Ramos (cell line): ENCODE measurements around the gene UNC13D.
"Not testable (repeated sequence)": the region's sequence is repeated elsewhere in the genome, so short reads cannot be mapped to it uniquely, and the experiment has no call there.

Source experiments
- in situ Hi-C: fragments of 300-500 bp; cut with MboI; formaldehyde crosslinking; loops from one replicate; pipeline ENCODE4 v1.14.3; 2022; ENCODE audit warnings: low sequenced_read_pairs; ENCODE audit not compliant: unreplicated experiment

Gene UNC13D

DNA sequence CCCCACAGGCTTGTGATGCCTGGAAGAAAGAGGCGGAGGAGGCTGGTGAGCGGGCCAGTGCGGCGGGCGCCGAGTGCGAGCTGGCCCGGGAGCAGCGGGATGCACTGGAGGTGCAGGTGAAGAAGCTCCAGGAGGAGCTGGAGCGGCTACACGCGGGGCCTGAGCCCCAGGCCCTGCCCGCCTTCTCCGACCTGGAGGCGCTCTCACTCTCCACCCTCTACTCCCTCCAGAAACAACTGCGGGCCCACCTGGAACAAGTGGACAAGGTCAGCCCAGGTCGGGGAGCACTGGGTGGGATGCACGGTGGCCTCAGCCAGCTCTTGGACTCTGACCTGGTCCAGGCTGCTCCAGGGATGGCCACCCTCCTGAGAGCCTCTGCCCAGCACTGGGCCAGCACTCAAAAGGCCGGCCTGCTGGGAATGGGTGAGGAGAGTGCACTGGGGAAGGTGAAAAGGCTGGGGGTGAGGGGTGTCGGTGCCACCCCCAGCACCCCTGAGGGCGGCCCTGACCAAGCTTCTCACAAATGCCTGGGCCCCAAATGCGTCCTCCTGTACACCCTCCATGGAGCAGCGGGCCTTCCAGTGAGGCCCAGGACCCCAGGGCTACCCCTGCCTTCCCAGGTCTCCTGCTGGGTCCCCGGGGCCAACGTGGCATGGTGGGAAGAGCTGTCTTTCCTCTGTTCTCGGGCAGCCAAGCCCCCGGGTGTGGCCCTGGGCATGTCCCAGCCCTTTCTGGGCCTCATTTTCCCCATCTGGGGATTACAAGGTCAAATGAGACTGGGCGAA, 20.8 kb downstream of the UNC13D start:
- in situ Hi-C loops = no loop called here

DNA sequence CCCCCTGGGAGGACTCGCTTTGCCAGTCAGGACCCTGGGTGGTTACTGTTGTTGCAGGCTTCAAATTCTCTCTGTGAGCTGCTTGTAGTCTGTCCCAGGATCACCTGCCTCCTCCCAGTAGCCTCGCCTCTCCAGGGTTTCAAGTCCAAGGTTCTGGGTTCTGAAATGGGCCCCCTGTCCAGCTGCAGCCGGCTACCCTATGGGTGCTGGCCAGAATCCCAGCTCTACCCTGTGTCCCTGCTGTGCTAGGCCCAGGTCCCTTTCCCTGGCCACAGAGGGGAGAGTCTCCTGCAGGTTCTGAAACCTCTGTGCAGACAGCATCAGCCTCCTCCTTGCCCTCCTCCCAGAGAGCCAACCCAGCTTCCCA, 21.4 kb downstream of the UNC13D start:
- in situ Hi-C loops = no loop called here

DNA sequence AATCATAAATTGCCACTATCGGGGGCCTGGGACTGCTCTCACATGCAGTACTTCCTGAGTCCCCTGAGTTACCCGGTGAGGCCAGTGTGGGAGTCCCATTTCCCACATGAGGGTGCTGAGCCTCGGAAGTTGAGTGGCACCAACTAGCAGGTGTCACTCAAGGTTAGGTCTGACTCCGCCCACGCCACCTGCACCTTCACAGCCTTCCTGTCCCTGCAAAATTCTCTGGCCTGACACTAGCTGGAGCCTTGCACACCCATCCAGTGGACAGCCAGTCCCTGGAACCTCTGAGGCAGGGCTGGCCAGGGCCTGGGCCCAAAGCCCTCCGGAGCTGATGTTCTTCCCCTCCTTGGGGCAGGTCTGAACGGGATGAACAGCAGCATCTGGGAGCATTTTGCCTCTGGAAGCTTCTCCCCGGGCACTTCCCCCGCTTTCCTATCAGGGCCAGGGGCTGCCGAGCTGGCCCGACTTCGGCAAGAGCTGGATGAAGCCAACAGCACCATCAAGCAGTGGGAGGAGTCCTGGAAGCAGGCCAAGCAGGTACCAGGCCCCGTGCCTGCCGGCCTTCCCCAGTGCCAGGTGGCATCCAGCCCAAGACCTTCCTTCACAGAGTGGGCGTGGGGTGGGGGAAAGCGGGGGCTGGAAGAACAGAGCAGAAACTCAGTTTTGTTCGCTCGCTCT, 21.9 kb downstream of the UNC13D start:
- in situ Hi-C loops = no loop called here

DNA sequence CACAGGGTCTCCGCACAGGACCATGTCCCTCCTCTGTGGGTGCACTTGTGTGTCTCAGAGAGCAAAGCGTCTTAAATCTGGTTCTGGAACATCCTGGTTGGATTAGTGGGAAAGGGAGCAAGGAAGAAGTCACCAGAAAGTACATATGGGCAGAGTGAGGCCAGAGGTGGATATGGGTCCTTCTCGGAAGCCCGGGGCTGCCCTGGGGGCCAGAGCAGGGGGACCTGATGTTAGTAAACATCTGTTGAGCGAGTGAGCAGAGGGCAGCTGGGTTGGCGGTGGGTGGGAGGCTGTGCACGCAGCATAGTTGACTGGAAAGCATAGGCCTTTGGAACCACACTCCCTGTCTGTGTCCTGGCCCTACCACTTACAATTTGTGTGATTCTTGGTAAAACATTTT, 22.7 kb downstream of the UNC13D start:
- in situ Hi-C loops = no loop called here

DNA sequence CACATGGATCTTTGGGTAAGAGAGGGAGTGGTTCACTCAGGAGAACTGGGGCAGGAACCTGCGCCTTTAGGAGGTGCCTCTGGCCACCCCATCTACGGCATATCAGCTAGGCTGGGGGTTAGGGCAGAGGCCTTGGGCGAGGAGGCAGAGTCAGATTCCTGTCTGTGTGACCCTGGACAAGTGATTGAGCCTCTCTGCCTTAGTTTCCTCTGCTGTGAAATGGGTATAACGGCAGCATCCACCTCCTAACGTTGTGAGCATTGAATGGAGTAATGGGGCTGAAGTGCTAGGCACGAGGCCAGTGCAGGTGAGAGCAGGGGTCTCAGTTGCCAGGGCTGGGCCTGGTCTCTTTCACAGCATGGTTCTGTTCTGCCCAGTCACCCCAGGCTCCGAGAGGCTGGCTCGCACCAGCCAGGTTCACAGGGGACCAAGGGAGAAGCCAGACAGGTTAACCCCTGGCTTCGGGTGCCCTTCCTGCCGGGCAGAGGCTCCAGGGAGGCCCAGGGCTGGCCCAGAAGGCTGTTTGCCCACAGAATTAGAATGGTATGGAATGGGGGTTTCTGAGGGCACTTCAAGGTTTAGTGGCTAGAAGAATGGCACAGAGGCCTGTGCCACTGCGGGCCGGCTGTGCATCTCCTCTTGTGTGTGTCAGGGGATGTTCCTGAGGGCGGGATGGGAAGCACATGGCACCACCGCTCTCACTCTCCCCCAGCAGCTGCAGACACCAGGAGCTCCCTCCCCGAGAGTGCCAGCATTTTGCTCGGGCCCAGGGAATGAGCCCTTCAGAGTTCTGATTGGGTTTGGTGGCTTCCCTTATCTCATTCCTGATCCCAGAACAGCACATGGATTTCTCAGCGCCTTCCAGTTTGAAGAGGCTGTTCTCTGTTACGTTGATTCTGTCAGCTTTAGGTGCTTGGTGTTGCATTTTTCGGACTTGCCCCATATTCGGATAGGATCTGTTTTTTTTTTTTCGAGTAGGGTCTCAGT, 23.8 kb downstream of the UNC13D start:
- in situ Hi-C loops = no loop called here

DNA sequence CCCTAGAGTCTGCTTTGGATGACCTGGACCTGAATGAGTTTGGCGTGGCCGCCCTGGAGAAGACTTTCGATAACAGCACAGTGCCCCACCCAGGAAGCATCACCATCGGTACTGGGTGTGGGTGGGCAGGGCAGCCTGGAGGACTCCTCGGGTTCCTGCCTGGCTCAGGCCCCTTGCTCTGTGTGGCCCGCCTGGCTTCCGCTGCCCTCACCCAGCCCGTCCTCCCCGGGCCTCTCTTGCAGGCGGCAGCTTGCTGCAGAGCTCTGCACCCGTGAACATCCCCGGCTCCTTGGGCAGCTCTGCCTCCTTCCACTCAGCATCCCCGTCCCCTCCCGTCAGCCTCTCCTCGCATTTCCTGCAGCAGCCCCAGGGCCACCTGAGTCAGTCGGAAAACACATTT, 24.5 kb downstream of the UNC13D start:
- in situ Hi-C loops = no loop called here

DNA sequence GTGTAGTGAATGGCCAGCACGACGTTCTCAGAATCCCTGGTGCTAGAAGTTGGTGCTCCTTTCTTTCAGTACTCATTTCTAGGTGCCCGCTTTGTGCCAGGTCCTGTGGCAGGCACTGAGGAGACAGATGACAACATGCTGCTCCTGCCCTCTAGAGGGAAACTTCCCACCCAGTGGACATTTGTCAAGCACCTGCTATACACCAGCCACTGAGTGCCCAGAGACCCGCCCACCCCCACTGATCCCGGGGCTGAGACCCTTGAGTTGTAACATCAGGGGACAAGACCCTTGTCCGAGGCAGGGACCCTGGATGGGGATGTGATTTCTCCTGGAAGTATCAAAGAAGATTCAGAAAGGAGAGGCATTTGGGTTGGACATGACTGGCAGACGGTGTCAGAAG, 25.1 kb downstream of the UNC13D start:
- in situ Hi-C loops = no loop called here

DNA sequence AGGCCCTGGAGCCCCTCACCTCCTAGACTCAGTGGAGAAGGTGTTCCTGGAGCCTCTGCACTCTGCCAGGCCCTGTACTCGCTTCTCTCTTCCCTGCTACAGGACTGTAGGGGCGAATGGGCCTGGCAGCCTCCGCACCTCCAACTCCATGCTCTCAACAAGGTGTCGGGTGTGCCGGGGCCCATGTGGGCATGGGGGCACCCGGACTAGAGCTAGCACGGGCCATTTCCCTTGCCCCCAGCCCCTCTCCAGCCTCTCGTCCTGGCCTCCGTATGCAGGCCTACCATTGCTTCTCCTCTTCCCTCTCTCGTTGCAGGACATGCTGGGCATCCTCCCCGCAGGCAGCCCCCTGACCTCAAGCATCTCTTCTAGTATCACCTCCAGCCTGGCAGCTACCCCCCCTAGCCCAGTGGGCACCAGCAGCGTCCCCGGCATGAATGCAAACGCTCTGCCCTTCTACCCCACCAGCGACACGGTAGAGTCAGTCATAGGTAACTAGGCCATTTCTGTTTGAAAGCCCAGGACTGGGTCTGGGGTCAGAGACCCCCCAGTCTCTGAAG, 25.8 kb downstream of the UNC13D start:
- in situ Hi-C loops = no loop called here

DNA sequence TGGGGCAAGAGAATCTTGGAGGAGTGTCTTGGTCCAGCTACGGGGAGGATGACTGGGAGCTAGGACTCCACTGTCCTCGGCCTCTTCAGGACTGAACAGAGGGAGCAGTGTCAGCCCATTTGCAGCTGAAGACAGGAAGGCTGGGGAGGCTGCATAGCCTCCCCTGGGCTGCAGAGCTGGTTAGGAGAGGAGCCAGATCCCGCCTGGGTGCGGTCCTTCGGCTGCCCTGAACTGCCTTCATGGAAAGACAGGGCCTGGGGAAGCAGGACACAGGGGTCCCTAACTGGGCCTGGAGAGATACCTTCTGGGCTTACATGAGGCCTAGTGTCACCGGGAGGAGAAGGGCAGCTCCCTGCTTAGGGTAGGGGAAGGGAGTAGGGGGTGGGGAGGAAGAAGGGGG, 26.6 kb downstream of the UNC13D start:
- in situ Hi-C loops = no loop called here

DNA sequence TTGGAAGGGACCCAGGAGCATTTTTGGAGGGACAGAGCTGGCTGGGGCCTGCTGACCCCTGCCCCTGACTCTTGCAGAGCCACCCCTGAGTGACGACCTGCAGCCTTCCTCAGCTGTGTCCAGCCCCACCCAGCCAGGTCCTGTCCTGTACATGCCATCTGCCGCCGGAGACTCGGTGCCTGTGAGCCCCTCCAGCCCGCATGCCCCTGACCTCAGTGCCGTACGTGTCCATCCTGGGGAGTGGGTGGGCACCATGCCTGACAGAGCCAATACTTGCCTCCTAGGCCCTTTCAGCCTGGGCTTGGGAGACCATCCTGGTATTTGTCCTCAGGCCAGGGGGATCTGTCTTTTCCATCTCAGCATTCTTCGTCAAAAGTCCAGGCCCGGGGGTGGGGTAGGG, 27.5 kb downstream of the UNC13D start:
- in situ Hi-C loops = no loop called here

DNA sequence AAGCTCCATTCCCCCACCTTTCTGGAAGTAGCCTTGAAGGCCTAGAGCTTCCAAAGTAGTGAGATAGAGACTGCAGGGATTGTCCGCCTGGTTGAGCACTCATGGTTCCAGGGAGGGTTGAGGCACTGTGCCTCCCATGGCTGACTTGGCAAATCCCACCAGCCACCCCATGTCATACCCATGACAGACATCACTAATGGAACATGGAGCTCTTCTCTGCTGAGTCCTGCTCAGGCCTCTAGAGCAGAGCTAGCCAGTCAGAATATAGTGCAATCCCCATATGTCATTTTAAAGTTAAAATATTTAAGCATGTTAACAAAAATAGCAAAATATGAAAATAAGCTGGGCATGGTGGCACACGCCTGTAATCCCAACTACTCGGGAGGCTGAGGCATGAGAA, 28.8 kb downstream of the UNC13D start:
- in situ Hi-C loops = no loop called here

DNA sequence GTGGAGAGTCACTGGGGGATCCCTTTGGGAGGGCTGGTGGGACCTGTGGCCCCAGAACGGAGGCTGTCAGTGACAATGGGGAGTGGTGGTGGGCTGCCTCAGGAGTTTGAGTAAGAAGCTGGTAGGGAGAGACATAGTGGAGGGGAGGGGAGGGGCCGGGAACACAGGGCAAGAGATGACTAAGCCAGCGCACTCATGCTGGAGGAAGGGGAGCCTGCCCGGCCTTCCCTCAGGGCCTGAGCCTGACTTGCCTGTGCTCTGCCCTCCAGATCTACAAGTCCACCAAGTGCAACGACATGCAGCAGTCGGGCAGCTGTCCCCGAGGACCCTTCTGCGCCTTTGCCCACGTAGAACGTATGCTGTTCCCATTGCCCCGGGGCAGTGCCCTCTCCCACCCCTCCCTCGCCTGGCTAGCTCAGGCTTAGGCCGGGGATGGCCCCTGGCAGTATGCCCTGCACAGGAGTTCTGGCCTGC, 29.3 kb downstream of the UNC13D start:
- in situ Hi-C loops = no loop called here

DNA sequence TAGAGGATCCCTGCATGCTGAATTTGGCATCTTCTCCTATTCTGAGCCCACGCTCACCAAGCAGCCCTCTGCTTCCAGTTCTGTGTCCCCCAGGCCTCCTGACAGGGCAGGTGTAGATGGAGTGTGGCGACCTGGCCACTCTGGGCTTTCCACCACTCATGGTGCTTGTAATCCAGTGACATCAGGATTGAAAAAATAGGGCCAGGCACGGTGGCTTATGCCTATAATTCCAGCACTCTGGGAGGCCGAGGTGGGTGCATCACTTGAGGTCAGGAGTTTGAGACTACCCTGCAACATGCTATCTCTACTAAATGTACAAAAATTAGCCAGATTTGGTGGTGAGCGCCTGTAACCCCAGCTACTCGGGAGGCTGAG, 30.2 kb downstream of the UNC13D start:
- in situ Hi-C loops = no loop called here

DNA sequence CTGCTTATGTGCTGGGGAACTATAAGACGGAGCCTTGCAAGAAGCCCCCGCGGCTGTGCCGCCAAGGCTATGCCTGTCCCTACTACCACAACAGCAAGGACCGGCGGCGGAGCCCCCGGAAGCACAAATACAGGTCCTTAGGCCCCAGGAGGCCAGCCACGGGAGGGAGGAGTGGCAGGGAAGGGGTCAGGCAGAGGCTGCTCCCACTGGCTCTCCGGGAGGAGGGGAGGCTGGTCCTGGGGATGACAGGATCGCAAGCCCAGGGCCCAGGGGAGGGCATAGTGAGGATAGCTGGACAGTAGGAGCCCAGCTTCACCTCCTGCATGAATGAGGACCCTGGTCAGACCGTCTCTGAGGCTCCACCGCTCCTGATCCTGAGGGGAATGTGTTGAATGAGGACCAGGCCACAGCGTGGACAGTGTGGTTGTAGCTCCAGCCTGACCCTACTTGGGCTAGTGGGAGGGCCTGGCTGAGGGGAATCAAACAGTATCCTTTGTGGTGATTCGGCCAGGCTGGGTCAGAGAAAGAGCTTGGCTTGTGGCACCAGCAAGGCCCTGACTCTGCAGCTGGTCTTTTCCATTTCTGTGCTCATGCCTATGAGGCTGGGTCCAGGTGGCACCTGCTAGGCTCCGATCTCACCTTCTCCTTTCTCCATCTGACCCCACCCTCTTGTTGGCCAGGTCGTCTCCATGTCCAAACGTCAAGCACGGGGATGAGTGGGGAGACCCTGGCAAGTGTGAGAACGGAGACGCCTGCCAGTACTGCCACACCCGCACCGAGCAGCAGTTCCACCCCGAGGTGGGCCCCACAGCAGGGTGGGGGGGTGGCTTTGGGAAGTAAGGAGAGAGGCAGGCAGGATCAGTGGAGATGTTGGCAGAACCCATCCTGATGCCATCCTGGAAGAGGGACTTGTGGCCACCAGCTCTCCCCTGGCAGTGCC, 30.9 kb downstream of the UNC13D start:
- in situ Hi-C loops = no loop called here

DNA sequence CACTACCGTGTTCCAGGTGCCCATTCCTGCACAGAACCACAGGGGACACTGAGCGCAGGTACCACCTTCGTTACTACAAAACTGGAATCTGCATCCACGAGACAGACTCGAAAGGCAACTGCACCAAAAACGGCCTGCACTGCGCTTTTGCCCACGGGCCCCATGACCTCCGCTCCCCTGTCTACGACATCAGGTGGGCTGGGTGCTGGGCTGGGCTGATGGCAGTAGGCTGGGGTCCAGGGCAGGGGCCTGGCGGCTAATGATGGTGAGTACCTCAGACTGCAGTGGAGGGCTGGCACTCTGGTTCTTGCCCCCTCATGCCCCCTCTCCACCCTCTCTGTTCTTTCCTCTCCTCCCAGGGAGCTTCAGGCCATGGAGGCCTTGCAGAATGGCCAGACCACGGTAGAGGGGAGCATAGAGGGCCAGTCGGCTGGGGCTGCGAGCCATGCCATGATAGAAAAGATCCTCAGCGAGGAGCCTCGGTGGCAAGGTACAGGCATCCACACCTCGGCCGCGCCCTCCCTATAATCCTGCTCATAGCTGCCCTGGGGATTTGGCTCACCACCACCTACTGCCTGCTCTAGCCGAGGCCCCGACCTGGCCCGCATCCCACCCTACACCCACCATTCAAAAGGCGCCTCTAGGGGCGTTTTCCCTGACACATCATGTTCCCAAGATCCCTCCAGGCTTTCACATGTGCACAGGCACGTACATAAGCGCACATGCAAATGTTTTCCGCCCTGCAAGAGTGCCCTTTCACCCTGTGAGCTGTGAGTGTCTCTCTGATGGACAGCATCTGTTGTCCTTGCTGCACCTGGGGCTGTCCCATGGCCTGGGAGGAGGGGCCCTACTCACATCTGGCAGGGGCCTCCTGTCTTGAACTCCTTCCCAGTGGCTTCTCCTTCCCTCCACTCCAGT, 31.8 kb downstream of the UNC13D start:
- in situ Hi-C loops = no loop called here

DNA sequence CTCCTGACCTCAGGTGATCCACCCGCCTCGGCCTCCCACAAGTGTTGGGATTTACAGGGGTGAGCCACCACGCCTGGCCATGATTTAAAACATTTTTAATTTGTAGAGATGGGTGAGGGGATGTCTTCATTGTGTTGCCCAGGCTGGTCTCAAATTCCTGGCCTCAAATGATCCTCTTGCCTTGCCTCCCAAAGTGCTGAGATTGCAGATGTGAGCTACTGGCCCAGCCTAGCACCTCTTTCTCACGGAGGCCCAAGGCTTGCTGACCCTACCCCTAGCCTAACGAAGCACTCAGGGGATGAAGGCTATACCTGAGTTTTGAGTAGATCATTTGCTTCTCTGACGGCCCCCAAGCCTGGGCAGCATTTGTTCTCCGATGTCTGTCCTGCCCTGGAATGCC, 33.0 kb downstream of the UNC13D start:
- in situ Hi-C loops = no loop called here

DNA sequence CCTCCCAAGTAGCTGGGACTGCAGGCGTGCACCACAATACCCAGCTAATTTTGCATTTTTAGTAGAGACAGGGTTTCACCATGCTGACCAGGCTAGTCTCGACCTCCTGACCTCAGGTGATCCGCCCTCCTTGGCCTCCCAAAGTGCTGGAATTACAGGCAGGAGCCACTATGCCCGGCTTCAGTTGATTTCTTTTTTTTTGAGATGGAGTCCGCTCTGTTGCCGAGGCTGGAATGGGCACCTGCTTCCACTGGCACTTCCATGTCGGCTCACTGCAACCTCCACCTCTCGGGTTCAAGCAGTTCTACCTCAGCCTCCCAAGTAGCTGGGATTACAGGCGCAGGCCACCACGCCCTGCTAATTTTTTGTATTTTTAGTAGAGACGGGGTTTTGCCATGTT, 33.4 kb downstream of the UNC13D start:
- in situ Hi-C loops = not testable (repeated sequence)

DNA sequence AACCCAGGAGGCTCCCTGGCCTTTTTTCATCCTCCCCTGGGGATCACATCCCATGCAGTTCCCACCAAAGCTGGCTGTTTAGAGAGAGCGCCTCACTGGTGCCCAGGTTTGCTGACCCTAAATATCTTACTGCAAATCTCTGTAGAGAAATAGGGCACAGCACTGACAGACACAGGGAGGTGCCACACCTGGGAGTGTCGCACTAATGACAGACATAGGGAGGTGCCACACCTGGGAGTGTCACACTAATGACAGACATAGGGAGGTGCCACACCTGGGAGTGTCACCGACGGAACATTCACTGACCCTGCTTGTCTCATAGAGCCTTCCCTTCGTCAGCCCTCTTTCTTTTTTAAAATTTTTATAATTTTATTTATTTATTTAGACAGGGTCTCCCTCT, 34.0 kb downstream of the UNC13D start:
- in situ Hi-C loops = no loop called here
